NCI-H524 (cell line): ENCODE measurements around the gene ASCC1.
"Not testable (repeated sequence)": the region's sequence is repeated elsewhere in the genome, so short reads cannot be mapped to it uniquely, and the experiment has no call there.

Source experiments
- DNase-seq, 2 experiments: peaks; one replicate each; lab custom pipeline; 2025; lab: John Stamatoyannopoulos, UW

The ASCC1 gene

GRCh38 chr10:72126872-72127232, 89.2 kb downstream of the ASCC1 start:
- DNase-seq: no peak

- DNase-seq: peak in 1 of 2 experiments; percentile 12
Measured at GRCh38 chr10:72126184-72126871, 89.7 kb downstream of the ASCC1 start.

GRCh38 chr10:72124989-72125388, 91.1 kb downstream of the ASCC1 start:
- no peak for DNase-seq

GRCh38 chr10:72124381-72124780, 91.7 kb downstream of the ASCC1 start:
- DNase-seq: no peak

GRCh38 chr10:72123616-72124015, 92.5 kb downstream of the ASCC1 start:
- DNase-seq: no peak

GRCh38 chr10:72122221-72122620, 93.9 kb downstream of the ASCC1 start:
- no peak for DNase-seq

GRCh38 chr10:72121389-72121788, 94.7 kb downstream of the ASCC1 start:
- no peak for DNase-seq

- DNase-seq: no peak
Measured at GRCh38 chr10:72116372-72116771, 99.7 kb downstream of the ASCC1 start.

GRCh38 chr10:72114706-72115450, 101.2 kb downstream of the ASCC1 start:
- DNase-seq: no peak

- no peak for DNase-seq
Measured at GRCh38 chr10:72110673-72111401, 105.2 kb downstream of the ASCC1 start.

- DNase-seq: no peak
Measured at GRCh38 chr10:72109636-72110157, 106.4 kb downstream of the ASCC1 start.

- DNase-seq: no peak
Measured at GRCh38 chr10:72108830-72109635, 107.0 kb downstream of the ASCC1 start.

- DNase-seq: not testable (repeated sequence)
Measured at GRCh38 chr10:72108004-72108370, 108.1 kb downstream of the ASCC1 start.

- DNase-seq: no peak
Measured at GRCh38 chr10:72107325-72108003, 108.6 kb downstream of the ASCC1 start.

- no peak for DNase-seq
Measured at GRCh38 chr10:72106896-72107295, 109.2 kb downstream of the ASCC1 start.

- DNase-seq: no peak
Measured at GRCh38 chr10:72106154-72106849, 109.8 kb downstream of the ASCC1 start.

- DNase-seq: no peak
Measured at GRCh38 chr10:72105710-72106109, 110.4 kb downstream of the ASCC1 start.

GRCh38 chr10:72105098-72105475, 111.0 kb downstream of the ASCC1 start:
- DNase-seq: no peak

GRCh38 chr10:72104472-72105097, 111.5 kb downstream of the ASCC1 start:
- DNase-seq: no peak

GRCh38 chr10:72099600-72099921, 116.5 kb downstream of the ASCC1 start:
- DNase-seq: no peak
